ENCODE results near the gene GLI2.

DNA sequence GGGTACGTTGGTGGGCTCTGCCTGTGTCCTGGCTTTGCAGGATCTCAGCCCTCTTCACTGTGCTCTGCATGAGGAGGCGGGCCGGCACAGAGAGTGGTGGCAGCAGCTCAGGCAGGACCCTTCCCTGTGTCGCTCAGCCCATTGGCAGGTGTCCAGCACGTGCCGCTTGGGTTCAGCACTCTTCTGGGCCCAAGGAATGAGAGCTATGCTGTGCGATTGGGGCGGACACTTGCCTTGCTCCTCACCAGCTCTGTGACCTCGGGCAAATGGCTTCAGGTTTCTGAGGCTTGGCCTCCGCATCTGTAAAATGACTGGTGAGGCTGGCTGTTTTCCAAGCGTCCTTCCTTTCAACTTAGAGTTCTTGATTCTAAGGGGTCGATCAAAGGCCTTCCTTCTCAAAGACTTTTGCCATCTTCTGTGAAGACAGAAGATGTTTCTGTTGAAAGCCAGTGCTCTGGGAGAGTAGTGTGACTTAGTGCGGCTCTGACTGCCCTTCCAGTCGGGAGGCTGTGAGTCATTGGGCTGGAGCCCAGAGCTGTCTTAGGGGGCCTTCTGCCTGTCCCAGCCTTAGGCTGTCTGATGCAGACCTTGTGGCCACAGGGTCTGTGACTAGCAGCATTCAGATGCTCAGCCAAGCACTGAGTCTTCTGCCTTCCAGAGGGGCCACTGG lies 35.6 kb downstream of the GLI2 start:
- TF ChIP-seq, protein P1, sequence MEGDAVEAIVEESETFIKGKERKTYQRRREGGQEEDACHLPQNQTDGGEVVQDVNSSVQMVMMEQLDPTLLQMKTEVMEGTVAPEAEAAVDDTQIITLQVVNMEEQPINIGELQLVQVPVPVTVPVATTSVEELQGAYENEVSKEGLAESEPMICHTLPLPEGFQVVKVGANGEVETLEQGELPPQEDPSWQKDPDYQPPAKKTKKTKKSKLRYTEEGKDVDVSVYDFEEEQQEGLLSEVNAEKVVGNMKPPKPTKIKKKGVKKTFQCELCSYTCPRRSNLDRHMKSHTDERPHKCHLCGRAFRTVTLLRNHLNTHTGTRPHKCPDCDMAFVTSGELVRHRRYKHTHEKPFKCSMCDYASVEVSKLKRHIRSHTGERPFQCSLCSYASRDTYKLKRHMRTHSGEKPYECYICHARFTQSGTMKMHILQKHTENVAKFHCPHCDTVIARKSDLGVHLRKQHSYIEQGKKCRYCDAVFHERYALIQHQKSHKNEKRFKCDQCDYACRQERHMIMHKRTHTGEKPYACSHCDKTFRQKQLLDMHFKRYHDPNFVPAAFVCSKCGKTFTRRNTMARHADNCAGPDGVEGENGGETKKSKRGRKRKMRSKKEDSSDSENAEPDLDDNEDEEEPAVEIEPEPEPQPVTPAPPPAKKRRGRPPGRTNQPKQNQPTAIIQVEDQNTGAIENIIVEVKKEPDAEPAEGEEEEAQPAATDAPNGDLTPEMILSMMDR (conservative IDR thresholded peaks at IDR 0.05 in 1 of 2, IDR thresholded peaks at IDR 0.05 in 1 of 2; ENCODE audit: low read depth in 1 of 2, low read length in 2 of 2), result no peak
- no peak for TF ChIP-seq EZH2 (IDR thresholded peaks at IDR 0.05; ENCODE audit: low read length, missing control alignments)

All from fibroblast of lung (primary cell).